Effector CD4-positive, alpha-beta T cell (primary cell): ENCODE results near the gene PEMT.
A peak's percentile ranks its signal among the peaks of the same experiment; 100 is the strongest.
"Not testable (repeated sequence)": the region's sequence is repeated elsewhere in the genome, so short reads cannot be mapped to it uniquely, and the experiment has no call there.

Source experiments
- DNase-seq: peaks from one replicate; pipeline ENCODE4 v3.0.0-alpha.2; 2020

PEMT gene

DNA sequence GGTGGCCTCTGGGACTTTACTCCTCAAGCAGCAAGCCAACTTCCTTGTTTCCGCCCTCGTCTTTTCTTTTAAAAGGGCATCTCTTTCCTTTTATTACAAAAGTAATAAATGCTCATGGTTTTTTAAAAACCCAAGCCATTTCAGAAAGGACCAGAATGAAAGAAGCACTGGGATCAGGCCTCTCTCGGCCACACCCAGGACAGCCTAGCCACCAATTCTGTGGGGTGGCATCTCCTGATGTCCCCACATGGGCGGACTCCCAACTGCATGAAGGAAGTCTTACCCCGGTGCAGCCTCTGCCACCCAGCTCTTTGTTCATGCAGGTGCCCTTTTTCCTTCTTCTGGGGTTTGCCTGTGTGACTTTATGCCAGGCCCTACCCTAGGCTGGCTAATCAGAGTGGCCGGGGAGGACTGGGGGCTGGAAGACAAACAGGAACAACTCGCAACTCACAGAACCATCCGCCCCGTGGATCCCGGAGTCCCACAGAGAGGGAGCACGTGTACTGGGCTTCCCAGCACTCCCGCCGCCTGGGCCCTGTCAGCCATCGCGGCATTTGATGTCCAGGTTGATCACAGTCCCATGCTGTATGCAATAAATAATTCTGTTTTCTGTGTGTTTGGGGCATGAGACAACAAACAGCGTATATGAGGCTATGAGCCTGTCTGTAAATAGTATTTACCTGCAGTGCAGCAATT, 92.8 kb downstream of the PEMT start:
- no peak for DNase-seq

DNA sequence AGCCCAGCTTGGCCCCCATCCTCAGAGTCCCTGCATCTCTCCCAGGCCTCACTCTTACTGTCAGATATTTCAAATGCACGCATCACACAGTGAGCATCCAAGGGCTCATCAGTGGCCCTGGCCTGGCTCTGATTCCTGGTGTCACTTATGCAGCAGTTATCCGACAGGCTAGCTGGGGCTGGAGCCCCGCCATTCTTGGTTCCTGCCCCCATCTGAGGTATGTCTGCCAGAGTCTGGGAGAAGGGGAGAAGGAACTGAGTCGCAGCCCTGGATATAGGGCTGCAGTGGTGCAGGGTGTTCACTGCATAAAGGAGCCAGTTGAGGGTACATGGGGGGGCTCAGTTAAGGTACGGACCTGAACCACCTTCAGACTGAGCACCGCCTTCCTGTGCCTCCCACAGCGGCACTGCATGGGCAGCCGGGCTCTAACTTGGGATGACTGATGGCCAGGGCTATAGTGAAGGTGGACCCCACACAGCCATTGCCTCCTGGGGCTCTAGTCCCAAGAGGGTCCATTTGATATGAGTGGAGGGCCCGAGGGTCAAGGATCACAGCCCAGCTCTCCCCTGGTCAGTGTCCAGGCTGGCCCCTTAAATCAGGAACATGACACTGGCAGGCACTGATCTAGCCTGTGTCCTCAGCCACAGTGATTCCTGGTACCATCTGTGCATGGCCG, 93.5 kb downstream of the PEMT start:
- no peak for DNase-seq

DNA sequence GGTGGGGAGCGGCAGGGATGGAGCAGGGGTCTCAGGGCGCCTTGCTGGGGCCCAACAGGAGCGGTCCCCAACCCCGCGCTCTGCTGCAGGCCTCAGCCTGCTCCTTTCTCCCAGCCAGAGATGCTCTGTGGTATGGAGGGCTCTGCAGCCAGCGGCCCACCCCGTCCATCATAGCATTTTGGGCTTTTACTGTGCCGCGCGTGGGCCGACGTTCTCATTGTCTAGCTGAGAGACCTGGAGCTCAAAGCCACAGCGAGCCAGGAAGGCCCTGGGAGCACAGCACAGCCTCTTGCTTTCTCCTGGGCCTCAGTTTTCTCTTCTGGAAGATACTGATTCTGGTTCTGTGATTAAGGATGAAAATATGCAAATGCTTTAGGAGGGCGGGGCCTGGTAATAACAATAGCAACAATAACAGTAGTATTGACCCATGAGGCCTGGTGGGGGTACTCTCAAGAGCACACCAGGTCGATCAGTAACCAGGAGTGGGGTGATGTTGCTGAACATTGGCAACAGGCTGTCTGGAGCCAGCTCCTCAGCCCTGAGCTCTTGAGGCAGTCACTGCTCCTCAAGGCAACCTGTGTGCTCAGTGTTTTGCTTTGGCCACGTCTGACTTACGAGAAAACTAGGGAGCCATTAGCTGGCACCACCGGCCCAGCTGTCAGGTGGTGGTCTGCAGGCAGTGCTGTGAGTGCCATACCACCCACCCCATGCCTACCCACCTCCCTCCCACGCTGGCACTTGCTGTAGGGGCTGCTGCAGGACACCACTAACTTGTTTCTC, 94.3 kb downstream of the PEMT start:
- DNase-seq, result no peak

DNA sequence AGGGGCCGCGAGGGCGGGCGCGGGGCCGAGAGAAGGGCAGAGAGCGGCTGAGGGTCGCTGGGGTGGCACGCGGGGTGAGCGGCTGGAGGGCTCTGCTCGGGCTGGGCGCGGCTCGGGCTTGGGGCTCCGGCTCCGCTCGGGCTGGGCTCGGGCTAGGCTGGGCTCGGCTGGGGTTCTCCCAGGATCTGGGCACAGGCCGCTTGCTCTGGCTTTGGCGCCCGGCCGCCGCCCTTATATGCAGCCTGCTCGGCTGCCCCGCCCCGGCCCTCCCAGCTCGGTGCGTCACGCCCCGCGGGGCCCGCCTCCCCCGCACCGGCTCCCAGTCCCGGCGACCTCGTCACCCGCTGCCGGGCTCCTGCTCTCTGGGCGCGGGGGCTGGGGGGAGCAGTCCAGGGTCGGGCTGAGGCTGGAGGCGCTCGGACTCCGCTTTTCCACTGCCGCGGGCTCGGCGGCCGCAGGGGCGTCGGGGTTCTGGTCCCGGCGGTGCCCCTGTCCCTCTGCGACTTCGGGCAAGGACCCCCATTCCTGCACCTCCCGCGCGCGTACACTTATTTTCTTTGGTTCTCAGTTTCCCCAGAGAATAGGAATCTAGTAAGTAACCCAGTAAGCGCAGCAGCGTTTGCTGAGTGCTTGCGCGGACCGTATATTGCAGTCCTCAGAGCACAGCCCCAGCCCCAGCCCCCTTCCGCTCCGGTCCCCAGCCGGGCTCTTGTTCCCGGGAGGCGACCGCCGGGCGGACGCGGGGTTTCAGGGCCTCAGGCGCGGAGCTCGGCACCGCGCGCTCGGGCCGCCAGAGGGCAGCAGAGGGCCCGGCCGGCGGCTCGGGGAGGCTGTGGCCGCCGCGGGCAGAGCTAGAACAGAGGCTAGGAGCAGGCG, 95.1 kb downstream of the PEMT start, which contains the start of gene RASD1:
TSS of gene RASD1 (minus strand) at position 207 of the 876 bp plus-strand sequence. CDS start 214 bp downstream, outside the sequence.
- peak; percentile 69 for DNase-seq

DNA sequence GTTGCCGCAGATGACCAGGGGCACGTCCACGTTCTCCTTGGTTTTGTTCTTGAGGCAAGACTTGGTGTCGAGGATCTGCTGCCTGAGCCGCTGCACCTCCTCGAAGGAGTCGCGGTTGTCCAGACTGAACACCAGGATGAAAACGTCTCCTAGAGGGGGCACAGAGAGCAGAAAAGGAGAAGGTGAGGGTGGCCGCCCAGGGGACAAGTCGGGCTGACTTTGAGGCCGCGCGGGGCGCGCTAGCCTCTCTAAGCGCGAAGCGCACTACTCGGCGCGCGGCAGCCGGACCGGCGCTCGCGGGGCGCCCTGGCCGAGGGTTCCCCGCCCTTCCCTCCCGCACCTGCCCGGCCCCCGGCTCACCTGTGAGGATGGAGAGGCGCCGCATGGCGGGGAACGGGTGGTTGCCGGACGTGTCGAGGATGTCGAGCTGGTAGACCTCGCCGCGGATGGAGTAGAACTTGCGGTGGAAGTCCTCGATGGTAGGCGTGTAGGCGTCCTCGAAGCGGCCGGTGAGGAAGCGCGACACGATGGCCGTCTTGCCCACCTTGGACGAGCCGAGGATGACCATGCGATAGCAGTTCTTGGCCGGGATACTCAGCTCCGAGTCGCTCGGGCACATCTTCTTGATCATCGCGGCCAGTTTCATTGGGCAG, 95.8 kb downstream of the PEMT start:
- DNase-seq, result peak; percentile 16

DNA sequence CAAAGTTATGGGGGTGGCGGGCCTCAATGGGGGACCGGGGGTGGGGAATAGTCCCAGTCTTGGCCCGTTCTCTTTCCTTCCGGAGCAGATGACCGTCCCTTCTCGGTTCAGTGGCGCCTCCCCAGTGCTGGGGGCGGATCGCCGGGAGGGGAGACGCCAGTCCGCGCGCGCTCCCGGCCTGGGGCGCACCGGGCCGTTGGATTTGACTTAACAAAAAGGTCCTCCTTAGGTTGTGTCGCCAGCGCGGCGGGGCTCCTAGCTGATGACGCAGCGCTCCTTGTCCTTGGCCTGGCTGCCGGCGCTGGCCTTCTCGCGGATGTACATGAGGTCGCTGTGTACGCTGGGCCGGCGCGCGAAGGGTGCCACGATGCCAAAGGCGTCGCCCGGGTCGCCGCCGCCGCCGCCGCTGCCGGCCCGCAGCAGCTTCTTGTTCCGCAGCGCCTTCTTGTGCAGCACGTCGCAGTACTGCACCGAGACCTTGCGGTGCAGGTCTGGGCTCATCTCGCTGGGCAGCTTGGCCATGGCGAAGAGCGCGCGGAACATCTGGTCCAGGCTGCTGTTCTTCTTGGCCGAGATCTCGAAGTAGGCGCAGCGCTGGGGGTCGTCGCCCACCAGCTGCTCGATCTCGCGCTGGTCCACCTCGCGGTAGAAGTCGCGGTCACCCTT, 96.5 kb downstream of the PEMT start:
- DNase-seq, result no peak

DNA sequence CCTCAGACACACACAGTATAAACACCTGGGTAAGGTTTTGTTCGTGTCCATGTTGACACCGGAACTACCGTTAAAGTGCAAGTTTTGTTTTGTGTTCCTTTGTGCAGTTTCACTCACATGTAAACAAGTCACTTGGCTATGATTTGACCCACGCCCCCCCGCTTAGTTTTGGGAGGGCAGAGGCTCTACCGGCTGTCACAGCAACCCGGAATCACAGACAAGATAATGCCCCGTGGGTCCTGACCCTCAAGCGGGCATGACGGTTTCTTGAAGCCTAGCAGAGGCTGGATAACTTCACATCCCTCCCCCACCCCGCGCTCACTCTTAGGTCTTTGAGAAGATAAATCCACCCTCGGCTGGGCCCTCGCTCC, 97.0 kb downstream of the PEMT start:
- no peak for DNase-seq

DNA sequence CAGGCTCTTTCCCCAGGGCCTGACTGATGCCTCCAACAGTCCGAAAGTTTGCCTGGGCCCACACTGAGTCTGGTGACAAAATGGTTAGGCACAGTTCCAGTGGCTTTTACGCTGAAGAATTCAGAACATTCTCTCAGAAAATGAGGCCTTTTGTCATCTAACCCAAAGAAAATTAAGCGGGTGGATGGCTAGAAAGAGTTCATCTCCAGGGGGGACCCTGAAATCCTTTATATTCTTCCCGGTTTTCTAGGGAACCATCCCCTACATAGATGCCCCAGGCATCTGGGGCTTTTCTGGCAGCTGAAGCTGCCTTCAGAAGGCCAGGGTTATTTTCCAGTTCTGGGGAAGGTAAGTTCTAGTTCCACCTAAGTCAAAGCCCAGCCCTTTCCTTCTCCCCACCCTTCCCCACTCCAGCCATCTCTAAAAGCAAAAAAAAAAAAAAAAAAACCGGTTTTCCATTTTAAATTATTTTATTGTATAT, 97.5 kb downstream of the PEMT start:
- no peak for DNase-seq

DNA sequence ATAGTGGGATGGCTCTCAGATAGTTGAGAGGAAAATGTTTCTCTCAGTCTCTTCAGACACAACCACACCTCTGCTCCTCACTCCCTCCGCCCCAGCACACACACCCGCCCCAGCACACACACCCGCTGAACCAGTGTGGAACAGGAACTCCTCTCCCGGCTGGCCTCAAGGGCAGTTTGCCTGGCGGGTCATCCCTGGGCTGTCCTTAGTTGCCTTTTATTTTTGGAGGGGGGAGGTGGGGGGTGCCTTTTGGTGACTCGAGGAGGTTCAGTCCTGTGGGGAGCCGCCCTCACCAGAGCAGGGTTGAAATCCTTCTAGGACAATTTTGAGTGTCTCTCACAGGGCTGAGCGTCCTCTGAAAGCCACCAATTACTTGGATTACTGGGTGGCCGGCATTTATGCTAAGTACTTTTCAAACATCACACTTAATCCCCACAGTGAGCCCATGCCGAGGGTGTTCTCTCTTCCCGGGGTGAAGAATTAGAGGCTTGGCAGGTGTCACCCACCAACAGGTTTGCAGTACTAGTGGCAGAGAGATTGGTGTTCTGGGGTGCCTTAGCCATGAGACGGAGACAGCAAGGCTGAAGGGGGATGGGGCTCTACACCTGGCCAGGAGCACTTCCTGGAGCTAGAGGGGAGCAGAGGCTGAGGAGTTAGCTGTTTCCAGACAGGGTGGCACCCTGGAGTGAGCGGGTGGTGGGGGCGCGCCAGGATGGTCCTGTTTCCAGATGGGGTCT, 98.1 kb downstream of the PEMT start:
- DNase-seq, result no peak

DNA sequence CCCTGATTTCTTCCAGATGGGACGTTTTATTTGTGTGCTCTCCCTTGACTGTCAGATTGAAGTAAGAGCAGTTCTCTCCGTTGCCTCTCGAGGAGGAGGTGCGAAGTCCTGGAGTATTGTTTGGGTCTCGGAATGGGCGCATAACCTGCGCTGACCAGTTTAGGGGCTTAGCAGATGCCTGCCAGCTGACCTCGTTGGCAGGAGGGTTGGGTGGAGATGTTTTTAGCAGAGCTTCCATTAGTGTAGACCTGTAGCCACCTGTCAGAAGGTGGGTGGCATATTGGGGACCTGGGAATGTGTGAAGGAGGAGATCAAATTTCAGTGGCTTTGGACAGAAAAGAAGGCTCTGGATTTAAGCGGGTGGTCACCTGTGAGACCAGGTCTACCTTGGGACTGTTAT, 98.9 kb downstream of the PEMT start:
- DNase-seq, result no peak

DNA sequence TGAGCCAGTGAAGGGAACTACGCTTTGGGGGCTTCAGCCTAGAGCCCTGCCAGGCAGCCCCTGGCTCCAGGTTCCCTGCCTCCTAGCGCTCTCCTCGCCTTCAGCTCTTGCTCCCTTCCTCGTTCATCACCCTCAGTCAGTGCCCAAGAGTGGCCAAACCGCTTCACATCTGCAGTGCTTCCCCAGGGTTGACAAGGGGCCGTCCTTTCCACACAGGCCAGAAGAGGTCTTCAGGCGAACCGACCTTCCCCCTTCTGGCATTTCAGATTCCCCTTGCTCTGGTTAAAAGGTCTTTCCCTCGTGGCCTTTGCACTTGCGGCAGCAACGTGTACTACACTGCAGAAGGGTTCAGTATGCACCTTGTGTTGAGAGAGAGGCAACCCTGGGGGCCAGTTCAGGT, 99.4 kb downstream of the PEMT start:
- DNase-seq, result no peak

DNA sequence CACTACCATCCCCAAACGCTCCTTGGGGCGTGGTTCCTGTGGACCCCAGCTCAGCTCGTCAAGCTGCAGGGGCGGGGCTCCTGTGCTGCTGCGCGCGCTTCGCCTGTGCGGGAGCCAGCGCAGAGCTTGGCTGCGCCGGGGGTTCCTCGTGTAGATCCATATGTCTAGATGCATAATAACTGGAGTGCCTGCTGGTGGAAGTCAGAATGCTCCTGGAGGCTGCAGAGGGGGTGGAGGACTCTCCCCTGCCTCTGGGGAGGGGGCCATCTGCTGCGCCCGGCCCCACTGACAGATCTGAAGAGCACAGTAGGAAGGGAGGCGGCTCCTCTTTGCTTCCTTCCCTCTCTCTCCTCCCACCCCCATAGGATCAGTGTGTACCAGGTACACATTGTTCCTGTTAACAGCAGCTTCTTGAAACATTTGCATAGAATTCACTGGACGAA, 99.9 kb downstream of the PEMT start:
- DNase-seq, result no peak

DNA sequence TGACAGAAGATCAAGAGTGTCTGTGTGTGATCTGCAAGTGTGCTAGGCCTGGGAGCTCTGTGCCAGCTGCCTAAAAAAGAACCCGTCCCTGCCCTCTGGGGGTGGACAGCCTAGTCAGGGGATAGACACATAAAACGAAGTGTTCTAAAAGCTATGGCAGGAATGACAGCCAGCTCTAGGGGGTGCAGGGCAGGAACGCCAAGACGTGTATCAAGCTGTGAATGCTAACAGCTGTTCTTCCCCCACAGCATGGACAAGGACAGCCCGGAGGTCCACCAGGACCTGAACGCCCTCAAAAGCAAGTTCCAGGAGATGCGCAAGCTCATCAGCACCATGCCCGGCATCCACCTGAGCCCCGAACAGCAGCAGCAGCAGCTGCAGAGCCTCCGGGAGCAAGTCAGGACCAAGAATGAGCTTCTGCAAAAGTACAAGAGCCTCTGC, 100.5 kb downstream of the PEMT start:
- no peak for DNase-seq

DNA sequence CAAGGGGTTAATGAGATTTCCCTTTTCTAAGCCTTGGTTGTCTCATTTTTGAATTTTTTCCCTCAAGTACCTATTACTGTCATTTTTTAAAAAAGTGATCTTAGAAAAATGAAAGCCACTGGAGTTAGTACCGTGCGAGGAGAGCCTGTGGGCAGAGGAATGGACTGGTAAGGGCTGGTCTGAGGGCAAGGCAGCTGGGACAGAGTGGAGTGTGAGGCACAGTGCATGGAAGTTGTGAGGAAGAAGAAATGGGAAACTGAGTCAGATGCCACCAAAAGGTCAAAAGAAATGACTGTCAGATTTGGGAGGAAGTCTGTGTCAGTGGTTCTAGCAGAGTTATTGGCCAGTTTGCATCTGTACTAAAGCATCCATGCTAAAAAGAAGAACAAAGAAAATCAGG, 103.5 kb downstream of the PEMT start:
- DNase-seq, result no peak

DNA sequence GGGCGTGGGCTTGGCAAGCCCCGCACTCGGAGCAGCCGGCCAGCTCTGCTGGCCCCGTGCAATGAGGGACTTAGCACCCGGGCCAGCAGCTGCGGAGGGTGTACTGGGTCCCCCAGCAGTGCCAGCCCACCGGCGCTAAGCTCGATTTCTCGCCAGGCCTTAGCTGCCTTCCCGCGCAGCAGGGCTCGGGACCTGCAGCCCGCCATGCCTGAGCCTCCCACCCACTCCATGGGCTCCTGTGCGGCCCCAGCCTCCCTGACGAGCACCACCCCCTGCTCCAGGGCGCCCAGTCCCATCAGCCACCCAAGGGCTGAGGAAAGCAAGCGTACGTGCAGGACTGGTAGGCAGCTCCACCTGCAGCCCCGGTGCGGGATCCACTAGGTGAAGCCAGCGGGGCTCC, 105.1 kb downstream of the PEMT start:
- DNase-seq, result not testable (repeated sequence)

DNA sequence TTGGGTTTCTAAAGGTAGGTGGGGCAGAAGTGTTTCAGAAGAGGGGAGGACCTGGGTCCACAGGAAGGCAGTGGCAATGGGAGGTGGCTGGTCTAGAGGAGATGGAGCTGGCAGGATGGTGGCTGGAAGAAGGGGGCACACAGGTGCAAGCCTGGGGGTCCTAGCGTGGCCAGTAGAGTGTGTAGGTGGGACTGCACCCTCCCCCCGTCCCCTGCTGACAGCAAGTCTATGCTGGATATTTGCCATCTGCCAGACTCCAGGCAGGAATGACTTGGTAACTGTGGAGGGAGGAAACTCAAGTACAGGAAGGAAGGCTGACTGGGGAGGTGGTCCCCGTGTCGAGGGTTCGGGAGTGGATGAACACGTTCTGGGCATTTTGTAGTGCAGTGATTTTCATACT, 106.1 kb downstream of the PEMT start:
- no peak for DNase-seq

DNA sequence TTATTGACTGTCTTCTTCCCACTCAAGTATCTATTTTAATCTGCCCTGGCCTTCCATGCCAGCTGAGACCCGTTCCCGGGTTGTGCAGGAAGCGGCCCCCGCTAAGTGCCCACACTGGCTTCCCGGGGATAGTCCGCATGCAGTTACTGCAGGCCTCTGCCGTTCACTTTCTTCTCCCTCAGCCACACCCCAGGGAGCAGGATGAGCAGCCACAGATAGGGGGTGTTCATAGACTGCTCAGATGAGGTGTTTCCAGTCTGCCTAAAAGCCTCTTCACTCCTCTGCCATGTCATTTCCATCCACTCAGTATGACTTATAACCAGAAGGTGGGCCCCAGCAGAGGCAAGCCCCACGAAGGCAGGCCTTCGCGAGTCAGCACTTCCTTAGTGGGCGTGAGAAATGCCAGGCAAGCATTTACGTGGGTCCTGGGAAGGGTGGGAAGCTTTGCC, 107.0 kb downstream of the PEMT start:
- DNase-seq, result no peak

DNA sequence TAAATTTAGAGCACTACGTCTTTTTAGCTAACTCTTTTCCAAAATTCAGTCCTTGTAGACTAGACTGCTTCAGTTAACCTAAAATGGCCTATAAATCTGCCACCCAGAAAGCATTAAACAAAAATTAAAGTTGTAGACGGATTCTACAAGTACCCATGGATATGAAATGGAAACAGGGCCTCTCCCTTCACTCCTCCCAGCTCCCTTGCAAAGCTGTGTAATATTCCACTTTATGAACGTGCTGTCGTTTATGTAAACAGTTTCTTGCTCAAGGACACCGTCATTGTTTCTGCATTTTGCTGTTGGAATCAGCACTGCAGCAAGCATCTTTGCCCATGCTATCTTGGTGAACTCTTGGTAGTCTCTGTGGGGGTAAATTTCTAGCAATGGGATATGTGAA, 109.6 kb downstream of the PEMT start:
- DNase-seq, result no peak

DNA sequence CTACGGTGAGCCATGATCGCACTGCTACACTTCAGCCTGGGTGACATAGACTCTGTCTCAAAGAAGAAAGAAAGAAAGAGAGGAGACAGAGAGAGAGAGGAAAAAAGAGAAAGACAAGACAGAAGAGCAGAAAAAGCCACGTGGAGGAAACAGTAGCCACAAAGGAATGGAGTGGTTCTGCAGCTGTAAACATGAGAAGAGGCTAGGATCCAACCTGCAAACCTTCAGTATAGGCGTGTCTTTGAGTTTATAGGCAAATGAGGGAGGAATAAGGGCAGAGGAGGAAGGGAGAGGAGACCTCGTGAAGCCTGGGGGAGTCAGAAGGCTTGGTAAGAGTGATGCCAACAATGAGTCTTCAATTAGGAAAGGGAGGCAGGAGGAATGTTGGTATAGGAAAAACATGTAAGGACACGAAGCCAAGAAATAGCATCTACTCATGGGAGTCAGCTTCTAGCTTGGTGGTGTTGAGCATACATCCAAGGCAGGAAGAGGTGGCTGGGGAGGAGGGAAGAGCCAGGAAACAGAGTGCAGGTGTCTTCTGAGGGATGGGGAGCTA, 110.8 kb downstream of the PEMT start:
- no peak for DNase-seq

DNA sequence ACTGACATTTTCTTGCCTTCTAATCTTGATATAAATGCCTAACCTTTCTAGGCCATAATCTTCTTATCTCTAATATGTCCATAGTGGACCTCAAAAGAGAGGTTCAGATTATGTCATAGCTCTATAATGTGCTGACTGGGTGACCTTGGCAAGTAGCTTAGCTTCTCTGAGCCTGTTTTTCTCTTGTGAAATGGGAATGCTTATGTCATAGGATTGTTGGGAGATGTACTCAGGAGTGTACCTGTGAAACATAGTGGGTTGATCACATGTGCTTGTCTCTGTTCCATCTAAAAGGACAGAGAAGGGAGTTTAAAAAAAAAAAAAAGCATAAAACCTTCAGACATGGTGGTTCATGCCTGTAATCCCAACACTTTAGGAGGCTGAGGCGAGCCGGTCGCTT, 112.3 kb downstream of the PEMT start:
- DNase-seq, result no peak
